DMS114 treated with DMSO at 0.1 percent for 48 hours (cell line): Measurements from ENCODE around the gene RPH3AL.

ENCODE experiments used
- DNase-seq: peaks from one replicate; lab custom pipeline; 2025; ENCODE audit not compliant: unreplicated experiment; lab: John Stamatoyannopoulos, UW

The RPH3AL gene

DNA sequence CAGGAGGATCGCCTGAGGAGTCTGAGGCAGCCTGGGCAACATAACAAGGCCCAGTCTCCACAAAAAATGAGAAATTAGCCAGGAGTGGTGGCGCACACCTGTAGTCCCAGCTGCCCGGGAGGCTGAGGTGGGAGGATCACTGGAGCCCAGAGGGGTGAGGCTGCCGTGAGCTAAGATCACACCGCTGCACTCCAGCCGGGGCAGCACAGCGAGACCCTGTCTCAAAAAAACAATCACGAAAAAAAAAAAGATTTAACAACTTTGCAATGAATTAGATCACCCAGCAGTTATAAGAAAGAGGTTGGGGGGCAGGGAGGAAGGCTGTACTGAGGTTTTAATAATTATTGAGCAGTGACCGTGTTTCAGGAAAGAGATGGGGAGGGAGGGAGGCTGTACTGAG lies 49.4 kb downstream of the RPH3AL start:
- no peak for DNase-seq

DNA sequence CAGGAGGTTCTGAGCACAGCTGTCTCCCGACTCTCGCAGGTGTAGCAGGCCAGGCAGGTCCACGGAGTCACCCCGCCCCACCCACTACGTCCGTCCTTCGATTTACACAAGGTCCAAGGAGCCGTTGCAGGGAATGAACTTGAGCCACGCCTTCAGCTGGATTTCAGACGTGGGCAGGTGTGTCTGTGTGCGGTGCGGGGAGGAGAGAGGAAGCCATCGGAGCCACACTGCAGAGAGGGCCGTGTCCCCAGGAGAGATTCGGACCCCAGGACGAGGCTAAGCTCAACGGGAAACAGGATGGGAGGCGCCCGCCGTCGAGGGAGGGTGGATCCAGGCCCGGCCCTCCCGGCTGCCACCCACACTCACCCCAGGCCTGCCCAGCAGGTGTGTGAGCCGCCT lies 50.3 kb downstream of the RPH3AL start:
- DNase-seq: no peak

DNA sequence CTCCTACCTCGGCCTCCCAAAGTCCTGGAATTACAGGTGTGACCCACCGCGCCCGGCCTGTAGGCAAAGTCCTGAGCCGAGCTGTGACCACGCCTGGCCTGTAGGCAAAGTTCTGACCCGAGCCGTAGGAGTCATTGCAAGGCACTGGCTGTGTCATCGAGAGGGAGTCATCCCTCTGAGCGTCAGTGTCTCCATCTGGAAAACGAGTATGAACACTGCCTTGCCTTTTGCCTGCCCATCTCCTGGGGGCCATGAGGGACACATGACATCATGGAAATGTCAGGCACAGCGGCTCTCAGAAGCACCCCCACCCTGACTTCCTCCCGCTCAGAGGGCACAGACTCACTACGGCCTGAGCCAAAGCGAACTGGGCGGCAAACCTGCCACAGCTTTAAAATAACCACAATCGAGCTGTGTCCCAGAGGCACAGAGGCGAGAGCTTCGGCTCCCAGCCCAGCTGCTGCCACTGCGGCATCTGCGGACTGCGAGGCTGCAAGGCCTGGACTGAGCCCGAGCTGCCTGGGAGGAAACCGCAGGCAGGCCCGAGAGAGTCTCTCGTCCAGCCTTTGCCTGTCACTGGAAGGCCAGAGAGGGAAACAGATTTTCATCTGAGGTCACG lies 50.8 kb downstream of the RPH3AL start:
- DNase-seq: no peak

DNA sequence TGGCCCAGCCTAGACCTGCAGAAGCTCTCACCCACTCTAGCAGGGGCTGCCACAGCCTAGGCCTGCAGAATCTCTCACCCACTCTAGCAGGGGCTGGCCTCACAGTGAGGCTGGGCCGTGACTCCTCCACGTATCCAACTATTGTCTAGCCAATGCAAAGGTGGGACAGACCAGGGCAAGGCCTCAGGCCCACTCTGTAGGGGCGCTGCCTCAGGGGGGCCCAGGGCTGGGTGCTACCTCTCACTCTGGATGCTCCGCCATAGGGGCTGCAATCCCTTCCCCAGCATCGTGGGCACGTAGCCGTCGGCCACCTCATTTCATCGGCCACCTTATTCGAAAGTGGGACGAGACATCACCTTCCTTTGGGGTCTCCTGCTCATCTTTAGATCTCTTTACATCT lies 51.7 kb downstream of the RPH3AL start:
- DNase-seq: no peak

DNA sequence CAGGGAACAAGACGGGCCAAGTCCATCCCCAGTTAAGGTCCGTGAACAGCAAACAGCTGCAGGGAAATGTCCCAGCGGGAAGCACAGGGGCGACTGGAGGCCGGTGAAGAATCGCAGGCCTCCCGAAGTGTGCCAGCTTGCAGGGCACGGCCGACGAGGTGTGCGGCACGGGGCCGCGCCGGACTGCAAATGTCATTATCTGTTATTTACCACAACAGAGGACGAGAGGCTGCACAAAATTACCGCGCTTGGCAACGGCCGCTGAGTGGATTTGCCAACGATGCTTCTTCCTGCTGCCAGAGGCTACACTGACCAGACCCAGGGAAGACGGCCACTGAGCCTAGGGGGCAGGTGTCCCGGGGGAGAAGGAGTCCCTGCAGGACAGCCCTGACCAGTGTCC lies 53.1 kb downstream of the RPH3AL start:
- DNase-seq: no peak

DNA sequence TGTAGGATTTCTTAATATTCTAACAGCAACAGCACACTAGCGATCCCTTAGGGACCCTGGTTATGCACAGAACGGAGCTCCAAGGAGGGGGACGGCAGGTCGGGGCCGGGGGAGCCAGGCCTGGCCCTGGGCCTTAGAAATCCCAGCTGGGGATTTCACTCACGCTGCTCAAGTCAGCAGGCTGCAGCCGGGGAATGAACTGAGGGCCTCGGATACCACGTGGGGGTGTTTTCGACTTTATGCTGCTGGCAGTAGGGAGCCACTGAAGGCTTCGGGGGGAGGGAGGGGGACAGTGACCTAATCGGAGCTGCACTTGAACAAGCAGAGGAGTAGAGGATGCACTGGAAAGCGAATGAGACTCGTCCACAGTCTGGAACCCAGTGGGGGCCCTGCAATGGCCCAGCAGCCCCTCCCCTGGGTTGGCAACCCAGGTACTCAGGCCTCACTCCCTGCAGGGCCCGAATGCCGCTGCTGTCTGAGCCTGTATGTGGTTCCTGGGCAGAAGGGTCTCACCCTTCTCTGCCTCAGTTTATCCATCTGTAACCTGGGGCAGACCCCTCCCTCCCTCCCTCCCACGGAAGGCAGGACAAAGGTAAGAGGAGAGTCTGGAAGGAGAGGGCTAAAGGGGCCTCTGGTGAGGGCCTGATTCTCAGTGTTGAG lies 53.7 kb downstream of the RPH3AL start:
- DNase-seq: no peak

DNA sequence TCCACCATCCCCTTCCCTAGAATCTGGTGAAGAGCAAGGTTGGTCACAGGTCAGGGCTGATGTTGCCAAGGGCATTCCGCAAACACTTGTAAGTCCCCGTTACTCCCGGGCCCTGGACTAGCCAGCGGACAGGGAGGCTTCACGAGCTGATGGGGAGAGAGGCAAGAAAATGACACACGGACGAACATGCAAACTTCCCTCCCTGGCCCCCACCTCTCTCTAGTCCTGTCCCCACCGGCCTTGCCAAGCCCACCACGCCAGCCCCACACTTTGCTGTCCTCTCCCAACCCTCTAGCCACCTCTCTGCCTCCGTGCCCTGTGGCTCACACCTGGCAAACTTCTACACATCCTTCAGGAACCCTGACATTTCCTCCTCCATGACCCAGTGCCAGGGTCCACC lies 54.8 kb downstream of the RPH3AL start:
- no peak for DNase-seq

DNA sequence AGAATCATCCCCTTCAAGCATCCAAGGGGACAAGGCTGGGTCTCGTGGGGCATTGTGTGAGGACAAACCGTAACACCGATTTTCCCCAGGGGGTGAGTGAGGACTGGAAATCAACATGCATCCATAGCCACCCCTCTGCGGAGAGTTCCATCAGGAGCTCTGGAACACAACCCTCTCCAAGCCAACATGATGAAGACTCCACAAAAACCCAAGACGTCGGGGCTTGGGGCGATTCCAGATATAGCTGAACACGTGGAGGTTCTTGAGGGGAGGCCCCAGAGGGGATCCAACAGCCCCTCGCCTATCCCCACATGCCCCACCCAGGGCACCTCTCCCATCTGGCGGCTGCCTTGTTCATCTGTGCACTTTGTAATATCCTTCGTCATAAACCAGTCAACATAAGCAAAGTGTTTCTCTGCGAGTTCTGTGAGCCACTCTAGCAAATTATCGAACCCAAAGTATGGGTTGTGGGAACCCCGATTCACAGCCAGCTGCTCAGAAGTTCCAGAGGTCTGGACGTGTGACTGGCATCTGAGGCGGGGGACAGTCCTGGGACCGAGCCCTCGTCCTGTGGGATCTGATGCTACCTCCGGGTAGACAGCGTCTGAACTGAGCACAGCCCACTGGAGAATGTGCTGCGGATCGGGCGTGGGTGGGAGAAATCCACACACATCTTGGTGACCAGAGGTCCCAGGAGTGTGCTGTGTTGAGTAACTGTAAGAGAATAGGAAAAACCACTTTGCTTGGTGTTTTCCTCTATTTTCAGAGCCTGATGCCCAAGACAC lies 55.5 kb downstream of the RPH3AL start:
- DNase-seq: no peak

DNA sequence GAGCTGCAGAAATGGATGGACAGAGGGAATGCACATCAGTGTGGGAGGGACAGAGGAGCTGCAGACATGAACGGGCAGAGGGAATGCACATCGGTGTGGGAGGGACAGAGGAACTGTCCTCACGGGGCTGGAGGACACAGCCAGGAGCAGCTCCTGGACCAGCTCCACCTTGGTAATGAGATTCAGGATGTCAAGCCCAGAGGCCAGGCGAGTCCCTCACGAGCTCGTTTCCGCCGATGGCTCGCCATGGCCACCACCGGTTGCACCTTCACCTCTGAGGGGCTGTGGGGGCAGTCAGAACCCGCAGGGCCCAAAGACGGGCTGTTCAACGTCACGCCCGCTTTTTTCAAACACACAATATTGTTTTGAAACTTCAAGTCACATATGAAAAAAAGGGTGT lies 56.2 kb downstream of the RPH3AL start:
- no peak for DNase-seq

DNA sequence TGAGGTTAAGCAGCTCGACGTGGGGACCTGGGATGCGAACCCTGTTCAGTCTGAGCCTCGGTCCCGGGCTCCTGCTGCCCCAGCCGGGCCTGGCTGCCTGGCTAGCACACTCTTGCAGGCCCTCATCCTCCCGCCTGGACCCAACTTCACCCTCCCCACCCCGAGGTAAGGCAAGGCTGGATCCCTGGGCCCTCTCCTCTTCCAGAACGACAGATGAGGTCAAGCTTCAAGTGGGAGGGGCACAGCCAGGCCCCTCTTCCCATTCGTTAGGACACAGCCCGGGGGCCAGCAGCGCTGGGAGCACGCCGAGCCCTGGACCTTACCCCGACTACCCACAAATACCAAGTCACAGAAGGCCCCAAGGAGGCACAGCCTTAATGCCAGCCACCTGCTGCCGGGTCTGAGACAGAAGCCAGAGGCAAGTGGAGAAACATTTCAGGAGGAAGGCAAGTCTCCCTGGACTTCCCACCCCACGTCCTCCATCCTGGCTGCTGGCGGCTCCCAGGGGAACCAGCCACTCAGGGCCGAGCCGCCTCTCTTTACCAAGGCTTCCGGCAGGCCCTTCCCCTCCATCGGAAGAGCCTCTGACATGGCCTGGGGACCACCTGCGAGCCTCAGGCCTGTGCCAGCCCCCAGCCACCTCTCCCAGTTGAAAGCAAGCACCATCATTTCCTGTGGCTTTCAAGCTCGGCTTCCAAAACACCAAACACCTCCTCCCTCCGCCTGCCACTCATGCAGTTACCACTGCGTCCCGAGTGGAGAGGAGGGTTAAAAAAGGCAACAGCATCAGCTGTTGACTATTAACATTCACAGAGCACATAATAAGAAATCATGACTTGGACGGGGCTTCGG lies 59.9 kb downstream of the RPH3AL start:
- DNase-seq: no peak

DNA sequence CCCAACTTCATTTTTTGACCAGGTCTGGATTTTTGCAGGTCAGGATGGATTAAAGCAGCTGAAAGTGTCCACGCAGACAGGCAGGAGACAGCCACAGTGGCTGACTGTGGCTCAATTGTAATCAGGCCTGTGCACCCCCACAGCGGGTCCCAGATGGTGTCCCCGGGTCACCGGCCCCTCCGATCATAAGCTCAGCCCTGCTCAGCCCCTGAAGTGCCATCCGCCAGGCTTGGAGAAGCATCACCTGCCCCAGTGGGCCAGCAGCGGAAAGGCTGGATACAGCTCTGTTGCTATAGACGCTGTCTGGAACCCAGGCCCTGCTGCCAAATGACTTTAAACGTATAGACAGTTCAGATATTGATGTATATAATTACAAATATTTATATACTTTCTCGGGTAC lies 60.6 kb downstream of the RPH3AL start:
- no peak for DNase-seq

DNA sequence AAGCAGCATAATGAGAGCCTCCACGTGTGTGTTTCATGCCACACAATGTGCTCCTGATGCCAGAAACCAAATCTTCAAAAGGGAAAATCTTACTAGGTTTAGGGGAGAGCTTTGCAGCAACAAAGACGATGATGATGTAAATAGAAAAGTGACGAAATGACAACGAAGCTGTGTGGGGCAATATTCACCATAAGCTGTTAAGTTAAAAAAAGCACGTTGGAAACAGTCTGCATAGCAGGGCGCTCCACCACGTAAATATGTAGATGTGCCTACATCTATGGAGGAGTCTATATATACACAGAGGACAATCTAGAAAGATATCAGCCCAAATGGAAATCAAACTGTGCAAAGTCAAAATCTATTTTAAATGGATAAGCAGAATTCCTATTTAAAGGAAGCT lies 61.0 kb downstream of the RPH3AL start:
- DNase-seq: no peak

DNA sequence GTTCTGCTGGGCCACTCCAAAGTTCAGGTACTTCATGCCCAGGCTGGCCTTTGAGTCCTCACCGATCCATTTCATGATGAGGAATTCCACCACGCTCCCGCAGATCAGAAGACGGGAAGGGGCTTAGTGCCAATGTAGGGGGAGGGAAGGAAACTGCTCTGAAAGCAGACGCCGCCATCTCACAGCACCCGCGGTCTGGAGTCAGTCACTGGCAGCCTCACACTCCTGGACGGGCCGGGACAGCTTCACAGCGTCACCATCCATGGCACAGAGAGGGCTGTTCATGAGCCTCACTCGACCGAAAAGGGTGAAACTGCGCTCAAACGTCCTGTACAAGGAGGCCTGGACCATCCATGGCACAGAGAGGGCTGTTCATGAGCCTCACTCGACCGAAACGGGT lies 62.0 kb downstream of the RPH3AL start:
- no peak for DNase-seq

DNA sequence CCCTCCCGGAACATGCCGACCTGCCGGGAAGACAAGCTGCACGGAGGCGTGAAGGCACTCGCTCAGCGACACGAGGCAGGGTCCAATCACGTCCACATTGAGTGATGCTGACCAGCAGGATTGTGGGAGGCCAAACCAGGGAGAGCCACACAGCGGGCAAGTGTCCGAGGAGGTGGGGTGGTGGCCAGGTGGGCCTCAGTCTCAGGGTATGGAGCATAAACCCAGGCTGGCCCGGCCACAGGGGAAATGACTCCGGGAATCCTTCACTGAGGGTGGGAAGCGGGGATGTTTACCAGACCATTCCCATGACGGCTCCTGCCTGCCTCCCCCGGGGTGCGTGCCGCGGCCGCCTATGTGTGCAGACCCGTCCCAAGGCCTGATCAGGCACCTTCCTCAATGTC lies 62.5 kb downstream of the RPH3AL start:
- DNase-seq: no peak

DNA sequence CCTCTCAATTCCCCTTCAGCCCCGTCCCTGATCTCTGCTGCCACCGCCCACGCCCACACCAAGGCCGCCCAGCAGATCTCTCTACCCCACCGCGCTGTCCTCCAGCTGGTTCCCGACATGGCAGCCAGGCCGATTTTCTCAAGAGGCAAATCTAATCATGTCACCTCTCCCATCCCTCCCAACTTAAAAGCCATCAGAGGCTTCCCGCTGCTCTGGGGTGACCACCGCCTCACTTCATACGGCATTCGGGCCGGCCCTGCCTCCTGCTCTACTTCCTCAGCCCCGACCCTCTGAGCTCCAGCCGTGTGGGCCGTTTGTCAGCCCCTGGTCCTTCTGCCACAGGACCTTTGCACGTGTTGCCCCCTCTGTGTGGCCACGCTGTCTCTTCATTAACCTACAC lies 63.2 kb downstream of the RPH3AL start:
- no peak for DNase-seq

DNA sequence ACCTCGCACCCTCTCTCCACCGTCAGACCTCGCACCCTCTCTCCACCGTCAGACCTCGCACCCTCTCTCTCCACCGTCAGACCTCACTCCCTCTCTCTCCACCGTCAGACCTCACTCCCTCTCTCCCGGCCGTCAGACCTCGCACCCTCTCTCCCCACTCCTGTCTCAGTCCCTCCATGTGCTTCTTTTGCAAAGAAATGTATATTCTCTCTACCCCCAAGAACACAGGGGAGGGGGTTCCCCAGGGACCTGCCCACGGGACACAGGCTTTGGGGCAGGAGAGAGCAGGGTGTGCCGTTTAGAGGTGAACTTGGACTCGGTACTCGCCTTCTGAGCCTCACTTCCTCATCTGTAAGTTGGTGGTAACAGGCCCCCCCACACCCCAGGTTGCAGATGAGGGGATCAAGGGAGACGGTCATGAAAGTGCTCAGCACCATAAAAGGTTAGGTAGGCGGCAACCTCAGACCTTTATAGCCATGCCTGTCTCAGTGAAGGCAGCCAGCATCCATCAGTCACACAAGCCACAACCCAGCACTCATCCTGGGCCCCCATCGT lies 63.7 kb downstream of the RPH3AL start:
- no peak for DNase-seq

DNA sequence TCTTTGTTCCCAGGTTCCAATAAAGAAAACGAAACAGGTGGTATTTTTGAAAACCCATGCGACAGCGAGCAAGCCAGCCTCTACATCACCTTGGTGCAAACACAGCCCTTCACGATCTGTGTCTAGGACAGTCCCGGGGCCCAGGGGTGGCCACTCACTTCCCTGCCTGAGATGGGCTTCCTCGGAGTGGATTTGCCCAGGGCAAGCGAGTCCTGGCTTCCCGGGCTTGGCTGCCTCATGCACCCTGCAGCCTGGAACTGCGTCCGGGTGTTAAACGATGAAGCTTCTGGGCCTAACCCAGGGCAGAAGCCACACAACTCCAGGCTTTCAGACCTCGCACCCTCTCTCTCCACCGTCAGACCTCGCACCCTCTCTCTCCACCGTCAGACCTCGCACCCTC lies 66.0 kb downstream of the RPH3AL start:
- DNase-seq: no peak

DNA sequence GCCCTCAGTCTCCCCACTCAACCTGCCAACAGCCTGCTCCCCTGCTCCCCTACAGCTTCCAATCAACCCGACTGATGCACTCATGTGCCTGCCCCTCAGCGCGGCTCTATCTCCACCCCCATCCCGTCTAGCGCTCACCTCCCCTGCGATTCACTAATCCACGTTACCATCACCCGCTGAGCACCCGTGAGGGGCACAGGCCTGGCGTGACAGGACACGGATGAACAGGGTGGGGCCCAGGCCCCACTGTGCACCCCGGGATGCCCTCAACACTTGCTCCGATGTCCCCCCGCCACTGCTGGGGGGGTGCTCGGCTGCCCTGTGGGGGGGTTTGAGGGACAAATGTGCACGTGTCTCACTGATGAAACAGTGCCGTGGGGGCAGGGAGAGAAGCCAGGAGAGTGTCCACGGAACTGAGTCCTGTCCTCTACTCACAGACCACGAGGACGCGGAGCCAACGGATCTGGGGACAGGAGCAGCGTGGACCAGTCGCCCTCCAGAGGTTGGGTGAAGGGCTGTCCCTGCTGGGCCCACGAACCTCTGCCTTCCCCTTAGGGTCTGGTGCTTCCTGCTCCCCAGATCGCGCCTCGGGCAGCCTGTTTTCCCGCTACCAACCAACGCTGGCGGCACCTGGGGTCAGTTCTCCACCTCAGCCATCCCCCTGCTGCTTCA lies 66.7 kb downstream of the RPH3AL start:
- DNase-seq: no peak

DNA sequence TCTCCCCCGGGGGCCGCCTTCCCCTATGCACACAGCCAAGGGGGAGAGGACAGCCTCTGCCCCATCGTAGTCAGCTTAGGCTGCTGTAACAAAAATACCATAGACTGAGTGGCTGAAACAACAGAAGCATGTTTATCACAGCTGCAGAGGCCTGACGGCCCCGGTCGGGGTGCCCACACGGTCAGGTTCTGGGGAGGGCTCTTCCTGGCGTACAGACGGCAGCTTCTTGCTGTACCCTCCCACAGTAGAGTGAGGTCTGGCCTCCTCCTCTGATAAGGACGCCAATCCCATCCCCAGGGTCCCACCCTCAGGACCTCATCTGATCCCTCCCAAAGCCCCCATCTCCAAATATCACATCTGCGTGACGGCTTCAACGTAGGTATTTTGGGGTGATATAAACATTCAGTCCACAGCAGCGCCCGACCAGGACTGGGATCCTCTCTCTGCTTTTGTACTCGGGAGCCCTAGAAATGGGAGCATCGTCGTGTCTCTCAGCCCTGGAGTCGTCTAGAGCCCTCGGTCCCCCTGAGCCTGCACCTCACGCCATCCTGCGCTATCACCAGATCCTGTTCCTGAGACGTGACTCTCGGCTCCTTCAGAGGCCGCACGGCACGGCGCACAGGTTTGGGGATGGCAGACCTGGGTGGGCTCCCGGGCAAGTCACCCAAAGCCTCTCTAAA lies 67.8 kb downstream of the RPH3AL start:
- no peak for DNase-seq
